H4 (cell line): Measurements from ENCODE around the gene LIX1L. TPM values are rescaled to one million over a fixed set of nuclear protein-coding genes. Genes with fewer than 3 reads are reported as not detected.
"Not testable (repeated sequence)": the region's sequence is repeated elsewhere in the genome, so short reads cannot be mapped to it uniquely, and the experiment has no call there.

Experiments used
- DNase-seq: peaks from one replicate; pipeline ENCODE4 v3.0.0-alpha.2; 2015; ENCODE audit warnings: low spot score
- total RNA-seq: library from RNA; depleted of rRNA; stranded (reverse); fragments of >200 nt; shearing (Covaris generic); gene quantifications from 2 replicates; pipeline ENCODE4 v1.2.3, GENCODE V29; 2014

The LIX1L gene
- total RNA-seq, 1 experiment from 2014 or later, result 18.7 TPM

GRCh38 chr1:145936247-145936646 lies 21.6 kb downstream of the LIX1L start:
- DNase-seq, result no peak

- DNase-seq, result no peak
These were observed 22.1 kb downstream of the LIX1L start for GRCh38 chr1:145935708-145936107.

GRCh38 chr1:145932522-145933009 lies 25.3 kb downstream of the LIX1L start:
- not testable (repeated sequence) for DNase-seq

GRCh38 chr1:145927916-145928643 lies 29.7 kb downstream of the LIX1L start:
- no peak for DNase-seq

- peak; percentile 99 for DNase-seq
These were observed 30.5 kb downstream of the LIX1L start, which contains the start of gene RBM8A for GRCh38 chr1:145927063-145927886. RBM8A (minus strand) TSS chr1:145927484; CDS start chr1:145927426, 58 bp downstream.

- DNase-seq, result no peak
These were observed 31.1 kb downstream of the LIX1L start for GRCh38 chr1:145926686-145927062.

- no peak for DNase-seq
These were observed 35.6 kb downstream of the LIX1L start for GRCh38 chr1:145922266-145922665.

- not testable (repeated sequence) for DNase-seq
These were observed 37.5 kb downstream of the LIX1L start for GRCh38 chr1:145920297-145920696.

GRCh38 chr1:145918992-145919939 lies 38.6 kb downstream of the LIX1L start:
- DNase-seq, result peak; percentile 31

- peak; percentile 59 for DNase-seq
These were observed 39.4 kb downstream of the LIX1L start, which contains the start of gene PEX11B for GRCh38 chr1:145918144-145918991. PEX11B (minus strand) TSS chr1:145918717; CDS start chr1:145918688, 29 bp downstream.

- DNase-seq, result no peak
These were observed 40.2 kb downstream of the LIX1L start for GRCh38 chr1:145917595-145917994.

GRCh38 chr1:145916745-145917144 lies 41.1 kb downstream of the LIX1L start:
- no peak for DNase-seq

- no peak for DNase-seq
These were observed 45.6 kb downstream of the LIX1L start for GRCh38 chr1:145912128-145912641.

GRCh38 chr1:145908653-145909052 lies 49.2 kb downstream of the LIX1L start:
- DNase-seq, result no peak

- DNase-seq, result no peak
These were observed 50.7 kb downstream of the LIX1L start for GRCh38 chr1:145906954-145907753.

- DNase-seq, result no peak
These were observed 56.4 kb downstream of the LIX1L start for GRCh38 chr1:145901312-145902021.

GRCh38 chr1:145898756-145899155 lies 59.1 kb downstream of the LIX1L start:
- DNase-seq, result no peak

- no peak for DNase-seq
These were observed 59.8 kb downstream of the LIX1L start for GRCh38 chr1:145897969-145898368.

GRCh38 chr1:145895471-145895870 lies 62.3 kb downstream of the LIX1L start:
- DNase-seq, result no peak
